GM12872 (cell line): ENCODE data around the gene DNAJB14.

ENCODE experiments used
- CTCF ChIP-seq: IDR thresholded peaks from 3 replicates; pipeline ENCODE4 v1.5.1; 2011; ENCODE audit warnings: low read depth, mild to moderate bottlenecking, low read length, moderate library complexity; ENCODE audit not compliant: insufficient read depth

The DNAJB14 gene

GRCh38 chr4:99949999-99950912 is 3.8 kb upstream of the DNAJB14 start, which contains the start of gene H2AZ1:
Gene H2AZ1 (minus strand): TSS chr4:99950275. CDS start chr4:99950170, 105 bp downstream.
- no peak for TF ChIP-seq CTCF

- peak; percentile 87 for TF ChIP-seq CTCF
Measured at GRCh38 chr4:99949034-99949998, 2.9 kb upstream of the DNAJB14 start.

- no peak for TF ChIP-seq CTCF
Measured at GRCh38 chr4:99947608-99948007, 1.2 kb upstream of the DNAJB14 start.

GRCh38 chr4:99947190-99947578 is 766 bp upstream of the DNAJB14 start:
- TF ChIP-seq CTCF, result no peak

- TF ChIP-seq CTCF, result no peak
Measured at GRCh38 chr4:99945718-99946355, 581 bp downstream of the DNAJB14 start.

- TF ChIP-seq CTCF, result no peak
Measured at GRCh38 chr4:99943904-99944437, 2.4 kb downstream of the DNAJB14 start.
